LoVo (cell line): Measurements from ENCODE around the gene COX14.
A peak's percentile ranks its signal among the peaks of the same experiment; 100 is the strongest.
"Not testable (repeated sequence)": the region's sequence is repeated elsewhere in the genome, so short reads cannot be mapped to it uniquely, and the experiment has no call there.

Experiments used
- DNase-seq: peaks from one replicate; pipeline ENCODE4 v3.0.0-alpha.2; 2016; ENCODE audit warnings: low spot score

COX14 gene

GRCh38 chr12:50111693-50112455 is at the start of gene COX14:
Gene COX14, plus strand, starts transcription at chr12:50112236. Its CDS starts 7,808 bp downstream, at chr12:50120044.
- DNase-seq: peak; percentile 100

DNA sequence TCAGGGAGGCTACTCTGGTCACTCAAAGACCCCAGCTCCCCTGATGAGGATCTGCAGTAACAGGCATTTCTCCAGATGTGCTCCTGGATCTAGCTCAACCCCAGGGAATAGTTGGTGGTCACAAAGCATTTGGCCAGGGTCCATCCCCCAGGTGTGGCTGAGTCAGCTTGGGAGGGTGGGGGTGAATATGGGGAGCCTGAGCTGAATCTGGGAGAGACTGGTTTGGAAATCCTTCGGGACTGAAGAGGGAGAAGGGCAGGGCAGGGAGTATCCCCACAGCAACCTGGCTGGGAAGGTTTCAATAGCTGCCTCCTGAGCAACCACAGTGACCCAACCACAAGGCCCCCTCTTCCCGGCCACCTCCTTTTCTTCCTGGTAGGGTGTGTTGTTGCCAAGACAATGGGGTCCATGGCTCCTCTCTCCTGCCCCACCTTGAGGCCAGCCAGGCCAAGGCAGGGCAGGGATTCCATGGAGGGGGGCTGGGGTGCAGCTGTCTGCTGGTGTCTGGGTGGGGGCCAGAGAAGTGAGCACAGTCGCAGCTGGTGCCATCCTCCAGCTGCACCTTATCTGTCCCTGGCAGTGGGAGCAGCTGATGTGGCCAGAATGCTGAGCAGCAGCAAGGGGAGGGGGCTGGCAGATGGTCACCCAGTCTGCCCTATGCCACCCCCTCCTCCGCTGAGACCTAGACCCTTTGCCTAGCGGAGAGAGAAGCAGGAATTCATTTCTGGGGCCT is 49.1 kb upstream of the COX14 start:
- no peak for DNase-seq

DNA sequence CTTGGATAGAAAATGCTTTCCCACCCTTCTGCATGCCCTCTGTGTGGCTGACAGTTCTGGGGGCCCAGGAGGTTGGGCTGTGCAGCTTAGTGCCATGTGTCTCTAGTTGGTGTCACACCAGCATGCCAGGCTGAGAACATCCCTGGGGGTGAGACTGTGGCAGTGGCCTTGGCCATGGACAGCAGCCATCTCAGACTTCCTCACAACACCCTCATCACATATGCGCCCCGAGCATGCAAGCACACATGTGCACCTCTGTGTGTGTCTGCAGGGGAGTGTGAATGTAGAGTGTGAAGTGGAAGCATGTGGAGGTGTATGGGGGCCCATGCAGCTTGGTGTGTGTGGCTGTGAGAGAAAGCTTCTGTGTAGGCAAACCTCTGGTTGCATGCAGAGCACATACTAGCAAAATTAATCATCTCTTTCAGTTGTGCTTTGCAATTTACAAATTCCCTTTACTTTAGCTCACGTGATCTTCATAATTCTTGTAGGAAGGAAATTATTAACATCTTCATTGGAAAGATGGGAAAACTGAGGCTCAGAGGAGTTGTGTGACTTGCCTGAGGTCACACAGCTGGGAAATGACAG is 46.2 kb upstream of the COX14 start:
- DNase-seq: no peak

DNA sequence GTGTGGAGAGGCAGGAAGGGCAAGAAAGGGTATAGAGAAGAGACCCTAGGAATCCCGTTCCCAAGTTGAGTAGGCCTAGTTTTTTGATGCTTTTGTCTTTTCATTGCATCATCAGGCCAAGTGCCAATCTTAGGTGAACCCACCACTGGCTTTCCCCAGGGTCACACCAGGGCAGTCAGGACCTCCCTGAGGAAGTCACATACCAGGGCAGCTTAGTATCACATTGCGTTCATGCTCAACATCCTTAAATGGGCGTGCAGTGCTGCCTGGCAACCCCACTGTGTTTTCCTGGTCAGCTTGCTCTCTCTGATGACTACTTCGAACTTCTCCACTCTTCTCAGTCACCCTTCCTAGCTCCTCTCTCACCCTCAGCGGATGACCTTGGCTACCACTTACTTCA is 45.6 kb upstream of the COX14 start:
- peak; percentile 22 for DNase-seq

GRCh38 chr12:50069069-50069468 is 43.0 kb upstream of the COX14 start:
- DNase-seq: no peak

DNA sequence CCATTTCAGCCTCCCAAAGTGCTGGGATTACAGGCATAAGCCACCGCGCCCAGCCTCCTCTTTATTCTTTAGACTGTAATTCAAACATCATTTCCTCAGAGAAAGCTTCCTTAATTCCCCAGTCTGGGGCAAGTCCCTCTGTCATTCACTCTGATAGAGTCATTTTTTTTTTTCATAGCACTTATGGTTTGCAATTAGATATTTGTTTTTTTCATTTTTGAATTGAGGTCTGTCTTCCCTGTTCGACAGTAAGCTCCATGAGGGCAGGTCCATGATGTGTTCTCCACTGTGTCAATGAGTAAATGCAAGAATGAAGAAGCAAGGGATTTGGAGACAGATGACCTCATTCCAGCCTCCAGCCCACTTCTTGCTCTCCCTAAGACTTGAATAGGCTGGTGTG is 42.5 kb upstream of the COX14 start:
- no peak for DNase-seq

- peak; percentile 83 for DNase-seq
Observed at GRCh38 chr12:50070314-50071060, 41.5 kb upstream of the COX14 start.

- DNase-seq: no peak
Observed at GRCh38 chr12:50072198-50072907, 39.7 kb upstream of the COX14 start.

DNA sequence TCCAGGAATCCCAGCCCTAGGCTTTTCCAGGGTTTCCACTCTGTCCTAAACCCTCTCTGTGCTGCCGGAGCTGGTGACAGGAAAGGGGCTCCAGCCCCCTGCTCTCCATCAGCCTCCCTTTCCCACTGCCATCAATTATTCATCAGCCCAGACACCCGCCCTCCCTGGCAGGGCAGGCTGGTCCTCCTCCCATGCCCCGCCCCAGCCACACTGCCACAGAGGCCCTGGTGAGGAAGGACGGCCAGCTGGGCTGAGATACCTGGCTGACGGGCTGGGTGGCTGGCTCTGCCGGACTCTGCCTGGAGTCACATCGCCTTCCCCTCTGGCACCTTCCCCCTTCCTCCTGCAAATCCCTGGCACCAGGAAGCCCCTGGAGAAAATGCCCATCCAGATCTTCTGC is 38.8 kb upstream of the COX14 start:
- no peak for DNase-seq

GRCh38 chr12:50073712-50074111 is 38.3 kb upstream of the COX14 start:
- no peak for DNase-seq

DNA sequence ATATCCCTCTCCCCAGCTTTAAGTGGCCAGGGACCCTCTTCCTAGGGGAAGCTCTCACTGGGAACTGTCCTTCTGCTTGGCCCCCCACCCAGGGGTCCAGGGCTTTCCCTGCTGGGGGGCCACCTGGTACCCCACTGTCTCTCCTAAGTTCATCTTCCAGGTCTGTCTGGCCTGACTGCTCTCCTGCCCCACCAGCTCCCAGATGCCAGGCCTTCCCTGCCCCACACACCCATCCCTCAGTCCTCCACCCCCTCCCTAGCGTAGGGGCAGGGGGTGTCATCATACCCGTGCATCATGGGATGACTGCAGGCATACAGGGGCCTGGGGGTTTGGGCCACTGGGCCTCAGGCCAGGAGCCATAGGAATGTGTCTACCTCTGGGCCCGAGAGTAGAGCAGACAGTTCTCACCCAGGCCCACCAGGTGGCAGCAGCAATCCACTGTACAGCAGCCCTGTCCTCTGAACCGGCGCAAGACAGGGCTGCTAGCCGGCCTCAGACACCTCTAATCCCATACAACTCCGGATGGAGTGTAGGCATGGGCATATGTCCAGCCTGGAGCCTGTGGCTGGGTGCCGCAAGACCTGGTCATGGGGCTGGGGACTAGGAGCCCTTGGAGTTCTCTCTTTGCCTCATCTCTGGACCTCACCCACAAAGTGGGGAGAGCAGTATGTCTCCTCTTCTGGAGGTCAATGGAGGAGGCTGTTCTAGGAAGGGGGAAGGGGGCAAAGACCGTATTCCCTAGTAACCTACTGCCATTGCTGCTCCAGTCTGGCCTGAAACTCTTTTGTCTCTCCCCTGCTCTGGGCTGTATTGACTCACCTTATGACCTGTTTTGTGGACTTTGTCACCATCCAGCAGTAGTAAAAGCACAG is 36.9 kb upstream of the COX14 start:
- DNase-seq: peak; percentile 87

- no peak for DNase-seq
Observed at GRCh38 chr12:50075808-50076170, 36.2 kb upstream of the COX14 start.

DNA sequence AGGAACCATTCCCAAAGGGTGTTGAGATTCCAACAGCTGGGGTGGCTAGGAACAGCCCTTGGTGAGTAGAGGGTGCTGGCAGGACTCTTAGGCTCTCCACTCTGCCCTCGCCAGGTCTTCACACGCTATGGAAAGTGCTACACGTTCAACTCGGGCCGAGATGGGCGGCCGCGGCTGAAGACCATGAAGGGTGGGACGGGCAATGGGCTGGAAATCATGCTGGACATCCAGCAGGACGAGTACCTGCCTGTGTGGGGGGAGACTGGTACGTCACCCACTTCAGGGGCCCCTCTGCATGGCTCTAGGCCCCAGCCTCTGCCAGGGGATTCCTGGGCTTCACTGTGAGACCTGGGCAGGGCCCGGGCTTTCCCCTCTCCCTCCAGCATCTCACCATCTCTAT is 34.9 kb upstream of the COX14 start:
- DNase-seq: no peak

GRCh38 chr12:50078281-50078680 is 33.8 kb upstream of the COX14 start:
- DNase-seq: no peak

DNA sequence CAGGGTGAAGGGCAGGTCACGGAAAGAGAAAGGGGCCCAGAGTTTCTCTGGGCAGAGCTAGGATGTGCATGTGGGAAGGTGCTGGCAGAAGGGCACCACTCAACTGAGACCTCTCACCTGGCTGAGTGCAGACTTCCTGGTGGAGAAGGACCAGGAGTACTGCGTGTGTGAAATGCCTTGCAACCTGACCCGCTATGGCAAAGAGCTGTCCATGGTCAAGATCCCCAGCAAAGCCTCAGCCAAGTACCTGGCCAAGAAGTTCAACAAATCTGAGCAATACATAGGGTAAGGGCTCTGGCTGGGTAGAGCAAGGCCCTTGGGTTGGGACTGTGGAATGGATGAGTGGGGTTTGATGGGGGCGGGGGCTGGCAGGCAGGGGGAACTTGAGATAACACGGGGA is 32.3 kb upstream of the COX14 start:
- no peak for DNase-seq

DNA sequence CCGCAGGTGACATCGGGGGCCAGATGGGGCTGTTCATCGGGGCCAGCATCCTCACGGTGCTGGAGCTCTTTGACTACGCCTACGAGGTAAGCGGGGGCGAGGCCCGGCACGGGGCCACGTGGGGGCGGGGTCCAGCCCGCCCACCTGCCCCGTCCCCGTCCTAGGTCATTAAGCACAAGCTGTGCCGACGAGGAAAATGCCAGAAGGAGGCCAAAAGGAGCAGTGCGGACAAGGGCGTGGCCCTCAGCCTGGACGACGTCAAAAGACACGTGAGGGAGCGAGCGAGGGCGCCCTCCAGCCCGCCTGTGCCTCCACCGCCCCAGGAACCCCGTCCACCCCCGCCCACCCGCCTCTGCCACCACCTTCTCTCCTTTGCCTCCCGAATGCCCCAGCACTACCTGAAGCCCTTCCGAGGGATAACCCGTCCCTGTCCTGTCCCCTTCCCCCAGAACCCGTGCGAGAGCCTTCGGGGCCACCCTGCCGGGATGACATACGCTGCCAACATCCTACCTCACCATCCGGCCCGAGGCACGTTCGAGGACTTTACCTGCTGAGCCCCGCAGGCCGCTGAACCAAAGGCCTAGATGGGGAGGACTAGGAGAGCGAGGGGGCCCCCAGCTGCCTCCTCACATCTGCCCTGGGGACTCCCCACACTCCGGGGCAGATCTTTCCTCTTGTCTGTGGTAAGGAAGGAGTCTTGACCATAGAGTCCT is 30.8 kb upstream of the COX14 start:
- no peak for DNase-seq

DNA sequence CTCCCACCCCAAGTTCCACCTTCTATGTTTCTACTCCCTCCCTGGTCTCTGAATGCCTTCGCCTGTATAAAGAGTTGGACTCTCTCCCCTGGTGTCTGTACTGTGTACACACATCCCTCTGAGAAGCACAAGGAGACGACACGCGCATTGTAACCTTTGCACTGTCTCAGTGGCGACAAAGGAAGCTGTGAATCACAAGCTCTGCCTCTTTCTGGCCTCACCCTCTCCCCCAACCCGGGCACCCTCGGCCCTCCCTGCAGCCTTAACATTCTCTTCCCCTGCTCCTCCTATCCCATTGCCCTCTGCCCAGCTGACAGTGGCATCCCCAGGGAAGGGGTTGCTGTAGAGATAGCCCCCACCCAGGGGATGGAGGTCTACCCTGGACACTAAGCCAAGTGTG is 29.4 kb upstream of the COX14 start:
- DNase-seq: peak; percentile 74

DNA sequence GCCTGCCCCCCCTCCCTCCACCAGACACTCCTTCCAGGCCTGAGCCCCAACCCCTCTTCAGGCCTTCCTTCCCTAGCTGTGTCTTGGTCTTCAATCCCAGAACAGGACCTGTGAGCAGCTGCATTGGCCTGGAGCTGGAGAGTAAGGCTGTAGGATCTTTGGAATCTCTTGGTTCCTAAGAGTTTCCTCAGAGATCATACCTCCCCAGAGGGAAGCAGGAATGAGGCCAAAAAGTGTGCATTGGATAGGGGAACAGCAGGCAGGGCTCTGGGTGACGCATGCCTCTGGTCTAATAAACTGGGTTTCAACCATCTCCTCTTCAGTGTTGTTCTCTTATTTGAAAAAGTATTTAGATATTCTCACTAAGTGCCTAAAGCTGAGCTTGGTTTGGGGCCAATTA is 28.7 kb upstream of the COX14 start:
- no peak for DNase-seq

DNA sequence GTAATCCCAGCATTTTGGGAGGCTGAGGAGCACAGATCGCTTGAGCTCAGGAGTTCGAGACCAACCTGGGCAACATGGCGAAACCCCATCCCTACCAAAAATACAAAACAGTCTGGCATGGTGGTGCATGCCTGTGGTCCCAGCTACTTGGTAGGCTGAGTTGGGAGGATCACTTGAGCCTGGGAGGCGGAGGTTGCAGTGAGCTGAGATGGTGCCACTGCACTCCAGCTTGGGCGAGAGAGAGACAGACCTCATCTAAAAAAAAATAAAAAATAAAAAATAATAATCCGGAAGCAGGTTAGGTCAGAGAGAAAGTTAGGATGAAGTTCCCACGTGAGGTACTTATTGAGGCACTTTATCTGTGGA is 27.6 kb upstream of the COX14 start:
- DNase-seq: not testable (repeated sequence)
